Stimulated activated CD8-positive, alpha-beta memory T cell treated with anti-CD3 and anti-CD28 coated beads, Interleukin-4, amount 100 ng/mL, for 48 hours (primary cell): ENCODE measurements around the gene PROSER3.
"Not testable (repeated sequence)": the region's sequence is repeated elsewhere in the genome, so short reads cannot be mapped to it uniquely, and the experiment has no call there.

Experiments used
- DNase-seq: peaks from one replicate; pipeline ENCODE4 v3.0.0-alpha.2; 2020

PROSER3 gene

DNA sequence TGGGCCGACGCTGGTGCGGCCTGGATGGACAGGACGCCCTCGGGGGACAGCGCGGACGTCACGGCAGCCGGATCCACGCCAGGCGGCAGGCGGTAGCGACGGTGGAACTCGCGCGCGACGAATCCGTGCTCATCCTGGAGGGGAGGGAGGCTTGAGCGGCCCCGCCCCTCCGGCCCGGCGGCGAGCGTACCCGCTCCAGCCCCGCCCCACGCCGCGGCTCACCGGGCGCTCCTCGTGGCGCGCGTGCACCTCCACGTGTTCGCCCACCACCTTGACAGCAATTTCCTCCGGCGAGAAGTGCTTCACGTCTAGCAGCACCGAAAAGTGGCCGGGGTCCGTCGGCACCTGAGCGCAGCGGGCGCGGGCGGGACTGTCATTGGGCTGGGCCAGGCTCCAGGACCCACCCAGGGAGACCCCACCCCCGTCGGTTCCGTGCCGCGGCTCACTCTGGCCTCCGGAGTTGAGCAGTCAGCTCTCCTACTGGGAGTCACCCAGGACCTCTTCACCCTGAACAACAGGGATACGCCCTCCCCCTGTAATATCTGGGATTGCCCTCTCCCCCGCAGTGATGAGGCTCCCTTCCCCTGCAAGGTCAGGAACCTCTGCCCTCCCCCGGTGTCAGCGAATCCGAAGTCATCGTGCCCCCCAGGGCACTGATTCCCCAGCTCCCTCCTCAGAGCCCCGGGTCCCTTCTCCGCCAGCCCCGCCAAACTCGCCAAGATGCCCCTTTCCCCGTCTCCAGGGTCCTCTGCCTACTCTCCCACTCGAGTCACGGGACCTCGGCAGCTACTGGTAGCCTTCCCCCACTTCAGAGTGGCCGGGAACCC, 2.2 kb upstream of the PROSER3 start:
- peak; percentile 59 for DNase-seq

DNA sequence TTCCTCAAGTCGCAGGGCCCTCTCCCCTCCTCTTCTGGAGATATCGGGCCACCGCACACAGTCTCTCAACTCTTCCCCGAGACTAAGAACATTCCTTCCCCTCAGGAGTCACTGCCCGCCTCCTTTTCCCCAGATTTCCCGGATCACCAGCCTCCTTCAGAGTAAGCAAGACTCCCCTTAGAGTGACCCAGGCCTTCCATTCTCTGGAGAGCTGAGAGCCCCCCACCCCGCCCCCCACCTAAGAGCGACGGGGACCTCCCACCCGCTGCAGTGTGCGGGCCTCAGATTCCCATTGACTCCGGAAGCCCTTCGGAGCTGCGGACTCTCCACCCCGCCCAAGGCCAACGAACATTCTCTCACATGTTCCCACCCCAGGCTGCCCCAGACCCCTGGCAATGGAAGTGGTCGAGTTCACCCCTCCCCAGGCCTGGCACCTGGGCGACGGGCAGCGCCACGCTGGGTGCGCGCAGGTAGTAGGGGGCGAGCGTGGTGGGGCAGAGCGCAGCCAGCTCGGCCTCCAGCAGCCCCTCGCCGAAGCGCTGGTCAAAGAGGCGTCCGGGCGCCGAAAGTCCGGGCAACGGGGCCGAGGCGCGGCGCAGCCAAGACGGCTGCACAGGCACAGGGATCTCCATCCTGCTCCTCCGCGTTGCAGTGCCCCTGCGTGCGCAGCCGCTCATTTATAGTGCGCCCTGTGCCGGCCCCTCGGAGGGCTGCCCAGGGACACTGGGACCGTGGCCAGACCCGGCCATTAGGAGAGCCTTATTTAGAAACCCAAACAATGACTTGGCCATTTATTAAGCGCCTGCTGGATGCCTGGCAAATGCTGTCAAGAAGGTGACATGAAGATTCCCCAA, 1.4 kb upstream of the PROSER3 start, which contains the start of gene HSPB6:
HSPB6 (minus strand) TSS at position 653 of the 854 bp plus-strand sequence; CDS start at position 632, 21 bp downstream.
- no peak for DNase-seq

DNA sequence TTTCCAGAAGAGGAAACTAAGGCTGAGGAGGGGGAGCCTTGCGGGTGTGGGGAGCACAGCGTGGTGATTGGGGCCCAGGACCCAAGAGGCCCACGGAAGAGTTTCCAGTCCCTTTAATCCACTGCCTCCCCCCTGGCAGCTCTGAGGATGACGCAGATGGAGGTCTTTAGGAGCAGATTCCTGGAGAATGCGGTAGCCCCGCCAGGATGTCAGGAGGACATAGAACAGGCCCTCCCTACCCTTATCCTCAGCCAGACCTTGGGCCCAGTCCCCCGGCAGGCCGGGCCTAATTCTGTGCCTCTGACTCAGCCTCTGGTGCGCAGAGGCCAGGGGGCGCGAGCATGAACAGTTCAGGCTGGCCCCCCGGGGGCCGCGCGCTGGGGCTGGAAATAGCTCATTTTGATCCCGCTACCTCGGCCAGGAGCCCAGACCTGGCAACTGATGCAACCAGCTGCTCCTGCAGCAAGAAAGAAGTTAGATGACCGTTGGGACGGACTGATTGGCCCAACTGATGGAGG, 686 bp upstream of the PROSER3 start:
- peak; percentile 58 for DNase-seq

DNA sequence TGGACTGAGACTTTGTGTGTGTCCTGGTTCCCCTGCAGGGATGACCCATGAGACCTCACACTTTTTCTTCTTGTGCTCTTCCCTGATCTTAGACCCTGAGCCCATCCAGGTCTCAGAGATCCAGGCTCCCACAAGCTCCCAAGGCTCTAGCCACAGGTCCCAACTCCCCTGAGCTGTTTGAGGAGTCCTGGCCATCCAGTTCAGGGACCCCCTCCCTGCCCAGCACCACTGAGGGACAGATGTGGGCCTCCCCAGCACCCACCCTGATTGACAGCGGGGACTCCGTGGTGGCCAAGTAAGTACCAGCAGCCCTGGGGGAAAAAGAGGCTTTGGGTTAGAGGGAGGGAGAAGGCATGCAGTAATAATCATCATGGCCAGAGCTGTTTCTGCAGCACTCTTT, 1.7 kb downstream of the PROSER3 start:
- no peak for DNase-seq

DNA sequence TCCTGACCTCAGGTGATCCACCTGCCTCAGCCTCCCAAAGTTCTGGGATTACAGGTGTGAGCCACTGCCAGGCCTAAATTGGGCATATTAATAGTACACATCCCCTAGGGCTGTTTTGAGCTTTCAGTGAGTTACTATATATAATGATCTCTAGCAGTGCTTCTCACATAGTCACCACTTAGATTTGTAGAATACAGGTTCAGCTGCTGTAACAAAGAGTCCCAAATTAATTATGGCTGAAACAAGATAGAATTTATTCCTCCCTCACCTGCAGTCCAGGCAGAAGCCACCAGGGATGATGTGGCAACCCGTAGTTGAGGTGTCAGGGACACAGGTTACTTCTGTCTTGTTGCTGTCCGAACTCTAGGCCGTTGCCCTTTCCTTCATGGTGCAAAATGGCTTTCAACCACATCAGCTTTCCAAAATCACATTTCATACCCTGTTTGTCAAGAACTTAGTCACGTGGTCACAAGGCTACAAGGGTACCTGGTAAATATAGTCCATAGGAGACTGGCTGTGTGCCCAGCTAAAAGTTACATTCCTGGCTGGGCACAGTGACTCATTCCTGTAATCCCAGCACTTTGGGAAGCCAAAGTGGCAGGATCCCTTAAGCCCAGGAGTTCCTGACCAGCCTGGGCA, 2.9 kb downstream of the PROSER3 start:
- no peak for DNase-seq

DNA sequence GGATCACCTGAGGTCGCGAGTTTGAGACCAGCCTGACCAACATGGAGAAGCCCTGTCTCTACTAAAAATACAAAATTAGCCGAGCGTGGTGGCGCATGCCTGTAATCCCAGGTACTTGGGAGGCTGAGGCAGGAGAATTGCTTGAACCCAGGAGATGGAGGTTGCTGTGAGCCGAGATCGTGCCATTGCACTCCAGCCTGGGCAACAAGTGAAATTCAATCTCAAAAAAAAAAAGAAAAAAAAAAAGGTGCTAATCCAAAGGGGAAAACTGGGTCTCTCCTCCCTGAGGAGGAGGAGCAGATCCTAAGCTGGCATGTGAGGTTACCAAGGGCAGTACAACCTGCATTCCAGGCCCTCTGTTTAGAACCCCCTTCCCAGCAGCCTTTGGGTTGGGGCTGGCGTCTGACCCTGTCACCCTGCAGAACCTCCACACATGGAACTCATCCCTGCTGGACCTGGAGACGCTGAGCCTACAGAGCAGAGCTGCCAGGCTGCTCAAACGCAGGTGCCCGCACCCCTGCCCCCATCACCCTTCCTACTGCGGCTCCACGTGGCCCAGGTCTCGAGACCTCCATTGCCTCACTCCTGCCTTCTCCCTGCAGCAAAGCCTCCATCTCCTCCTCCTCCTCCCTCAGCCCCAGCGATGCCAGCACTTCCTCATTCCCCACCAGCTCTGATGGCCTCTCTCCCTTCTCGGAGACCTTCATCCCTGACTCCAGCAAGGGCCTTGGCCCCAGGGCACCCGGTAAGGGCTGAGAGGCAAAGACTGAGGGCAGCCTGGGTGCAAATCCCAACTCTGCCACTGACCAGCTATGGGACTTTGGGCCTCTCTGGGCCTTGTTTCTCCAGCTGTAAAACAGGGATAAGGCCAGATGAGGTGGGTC, 6.7 kb downstream of the PROSER3 start:
- DNase-seq = no peak

DNA sequence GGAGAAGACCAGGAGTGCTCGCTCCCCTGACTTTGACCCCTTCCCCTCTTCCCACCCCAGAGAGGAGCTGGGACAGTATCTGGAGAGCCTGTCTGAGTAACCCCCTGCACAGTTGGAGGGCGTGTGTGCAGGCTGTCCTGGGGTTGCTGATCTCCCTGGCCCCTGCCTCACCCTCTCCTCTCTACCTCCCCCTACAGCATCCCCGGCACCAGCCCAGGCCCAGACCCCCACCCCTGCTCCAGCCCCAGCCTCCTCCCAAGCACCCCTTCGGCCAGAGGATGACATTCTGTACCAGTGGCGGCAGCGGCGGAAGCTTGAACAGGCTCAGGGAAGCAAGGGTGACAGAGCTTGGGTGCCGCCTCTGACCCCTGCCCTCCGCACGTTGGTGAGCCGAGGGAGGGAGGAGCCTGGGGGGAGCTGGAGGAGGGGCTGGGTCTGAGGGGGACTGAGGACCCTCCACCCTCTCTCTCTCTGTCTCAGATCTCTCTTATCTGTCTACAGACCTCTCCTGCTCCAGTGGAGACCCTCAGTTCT, 8.7 kb downstream of the PROSER3 start:
- DNase-seq = no peak

DNA sequence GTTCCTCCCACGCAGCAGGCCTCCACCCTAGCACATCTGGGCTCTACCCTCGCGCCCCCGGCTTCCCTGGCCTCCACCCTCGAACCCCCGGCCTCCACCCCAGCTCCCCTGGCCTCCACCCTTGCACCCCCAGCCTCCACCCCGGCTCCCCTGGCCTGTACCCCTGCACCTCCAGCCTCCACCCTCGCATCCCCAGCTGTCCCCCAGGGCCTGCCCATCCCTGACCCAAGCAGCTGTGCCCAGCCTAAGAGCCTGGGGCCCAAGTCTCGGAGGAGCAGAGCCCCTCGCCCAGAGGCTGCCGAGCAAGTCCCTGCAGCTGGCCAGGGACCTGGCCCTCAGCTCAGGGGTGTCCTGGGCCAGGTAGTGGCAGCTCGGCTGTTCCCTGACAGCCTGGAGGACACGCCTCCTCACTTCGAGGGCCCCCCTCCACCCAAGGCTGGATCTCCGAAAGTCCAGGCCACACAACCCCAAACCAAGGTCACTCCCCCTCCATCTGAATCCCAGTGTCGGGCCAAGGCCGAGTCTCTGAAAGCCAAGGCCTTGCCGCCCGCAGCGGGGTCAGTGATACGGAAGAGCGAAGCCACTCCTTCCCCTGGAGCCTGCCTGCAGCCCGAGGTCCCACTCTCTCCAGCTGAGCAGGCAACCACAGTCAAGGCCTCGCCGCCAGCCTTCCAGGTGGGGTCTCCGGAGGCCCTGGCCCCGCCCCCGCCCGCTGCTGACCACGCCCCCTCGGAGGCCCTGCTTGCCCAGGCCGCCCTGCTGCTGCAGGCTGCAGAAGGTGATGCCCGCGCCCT, 9.5 kb downstream of the PROSER3 start:
- no peak for DNase-seq

DNA sequence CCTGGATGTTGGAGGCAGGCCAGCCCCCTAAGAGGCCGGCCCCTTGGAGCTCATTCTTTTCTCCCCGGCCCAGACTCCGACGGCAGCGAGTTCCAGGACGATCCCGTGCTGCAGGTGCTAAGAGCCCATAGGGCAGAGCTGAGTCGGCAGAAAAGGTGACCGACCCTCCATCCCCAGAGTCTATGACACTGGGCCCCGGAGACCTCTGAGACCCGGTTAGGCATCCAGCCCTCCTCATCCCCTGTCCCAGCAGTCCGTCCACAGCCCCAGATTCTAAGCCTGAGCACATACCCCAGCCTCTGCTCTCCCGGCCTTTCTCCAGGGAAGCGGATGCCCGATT, 10.1 kb downstream of the PROSER3 start:
- no peak for DNase-seq

DNA sequence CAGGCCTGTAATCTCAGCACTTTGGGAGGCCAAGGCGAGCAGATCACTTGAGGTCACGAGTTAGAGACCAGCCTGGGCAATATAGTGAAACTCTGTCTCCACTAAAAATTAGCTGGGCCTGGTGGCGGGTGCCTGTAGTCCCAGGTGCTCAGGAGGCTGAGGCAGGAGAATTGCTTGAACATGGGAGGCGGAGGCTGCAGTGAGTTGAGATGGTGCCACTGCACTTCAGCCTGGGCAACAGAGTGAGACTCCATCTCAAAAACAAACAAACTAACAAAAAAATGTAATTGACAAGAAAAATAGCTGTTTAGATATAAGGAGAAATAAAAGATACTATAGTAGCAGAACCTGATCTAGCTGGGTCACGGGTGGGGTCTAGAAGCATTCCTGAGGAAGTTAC, 14.4 kb downstream of the PROSER3 start:
- DNase-seq = not testable (repeated sequence)

DNA sequence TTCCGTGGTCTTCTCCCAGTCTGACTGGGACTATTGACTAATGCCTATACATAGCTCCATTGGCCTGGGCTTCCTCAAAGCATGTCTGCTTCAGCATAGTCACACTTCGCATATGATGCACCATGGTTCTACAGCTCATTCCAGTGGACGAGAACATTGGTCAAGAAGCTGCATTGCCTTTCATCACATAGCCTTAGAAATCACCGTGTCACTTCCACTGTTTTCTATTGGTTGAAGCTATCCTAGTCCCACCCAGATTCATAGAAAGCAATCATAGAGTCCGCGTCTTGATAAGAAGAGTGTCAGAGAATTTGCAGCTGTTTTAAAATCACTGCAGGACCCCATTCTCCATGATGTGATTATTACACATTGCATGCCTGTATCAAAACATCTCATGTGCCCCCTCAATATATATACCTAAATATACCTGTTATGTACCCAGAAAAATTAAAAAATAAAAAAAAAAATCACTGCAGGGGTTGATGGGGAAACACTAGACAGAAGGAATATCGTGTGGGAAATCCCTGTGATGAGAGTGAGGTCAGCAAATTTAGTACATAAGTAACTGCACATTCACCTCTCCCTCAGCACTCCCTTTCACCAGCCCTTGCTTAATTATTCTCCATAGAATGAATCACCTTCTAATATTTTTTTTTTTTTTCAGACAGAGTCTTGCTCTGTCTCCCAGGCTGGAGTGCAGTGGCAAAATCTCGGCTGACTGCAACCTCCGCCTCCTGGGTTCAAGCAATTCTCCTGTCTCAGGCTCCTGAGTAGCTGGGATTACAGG, 15.2 kb downstream of the PROSER3 start:
- DNase-seq = no peak

DNA sequence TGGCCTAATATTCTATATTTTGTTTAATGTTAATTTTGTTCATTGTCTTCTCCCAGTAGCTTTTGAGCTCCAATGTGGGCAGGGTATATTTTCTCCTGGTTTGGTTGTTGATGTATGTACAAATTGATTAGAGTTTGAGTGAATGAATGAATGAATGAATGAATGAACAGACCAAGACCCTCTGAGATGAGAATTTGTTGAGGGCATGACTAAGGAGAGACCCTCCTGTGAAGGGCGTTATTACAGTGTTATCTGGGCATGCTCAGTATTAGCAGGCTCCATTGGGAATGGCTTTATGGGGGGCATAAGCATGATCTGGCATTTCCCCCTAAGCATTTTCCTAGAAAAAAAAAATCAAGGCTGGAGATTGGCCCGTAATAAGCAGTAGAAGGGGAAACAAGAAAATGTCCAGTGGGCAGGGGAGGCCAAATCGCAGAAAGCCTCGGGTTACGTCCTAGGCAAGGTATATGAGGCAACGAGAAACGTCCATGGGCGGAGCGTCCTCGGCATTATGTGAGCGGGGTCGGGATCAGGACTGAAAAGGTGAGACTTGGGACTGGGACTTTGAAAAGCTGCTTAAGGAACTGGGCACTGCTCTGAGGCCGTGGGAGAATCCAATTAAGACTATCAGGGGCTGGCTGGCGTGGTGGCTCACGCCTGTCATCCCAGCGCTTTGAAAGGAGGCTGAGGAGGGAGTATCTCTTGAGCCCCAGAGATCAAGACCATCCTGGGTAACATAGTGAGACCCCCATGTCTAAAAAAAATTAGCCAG, 16.5 kb downstream of the PROSER3 start:
- DNase-seq = no peak

DNA sequence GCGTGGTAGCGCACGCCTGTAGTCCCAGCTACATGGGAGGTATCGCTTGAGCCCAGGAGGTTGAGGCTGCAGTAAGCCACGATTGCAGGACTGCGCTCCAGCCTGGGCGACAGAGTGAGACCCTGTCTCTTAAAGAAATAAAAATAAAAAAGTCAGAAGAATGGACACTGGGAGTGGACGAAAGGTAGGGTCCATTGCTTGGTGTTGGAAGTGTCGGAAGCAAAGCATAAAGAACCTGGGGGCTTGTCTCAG, 17.0 kb downstream of the PROSER3 start:
- DNase-seq = no peak

DNA sequence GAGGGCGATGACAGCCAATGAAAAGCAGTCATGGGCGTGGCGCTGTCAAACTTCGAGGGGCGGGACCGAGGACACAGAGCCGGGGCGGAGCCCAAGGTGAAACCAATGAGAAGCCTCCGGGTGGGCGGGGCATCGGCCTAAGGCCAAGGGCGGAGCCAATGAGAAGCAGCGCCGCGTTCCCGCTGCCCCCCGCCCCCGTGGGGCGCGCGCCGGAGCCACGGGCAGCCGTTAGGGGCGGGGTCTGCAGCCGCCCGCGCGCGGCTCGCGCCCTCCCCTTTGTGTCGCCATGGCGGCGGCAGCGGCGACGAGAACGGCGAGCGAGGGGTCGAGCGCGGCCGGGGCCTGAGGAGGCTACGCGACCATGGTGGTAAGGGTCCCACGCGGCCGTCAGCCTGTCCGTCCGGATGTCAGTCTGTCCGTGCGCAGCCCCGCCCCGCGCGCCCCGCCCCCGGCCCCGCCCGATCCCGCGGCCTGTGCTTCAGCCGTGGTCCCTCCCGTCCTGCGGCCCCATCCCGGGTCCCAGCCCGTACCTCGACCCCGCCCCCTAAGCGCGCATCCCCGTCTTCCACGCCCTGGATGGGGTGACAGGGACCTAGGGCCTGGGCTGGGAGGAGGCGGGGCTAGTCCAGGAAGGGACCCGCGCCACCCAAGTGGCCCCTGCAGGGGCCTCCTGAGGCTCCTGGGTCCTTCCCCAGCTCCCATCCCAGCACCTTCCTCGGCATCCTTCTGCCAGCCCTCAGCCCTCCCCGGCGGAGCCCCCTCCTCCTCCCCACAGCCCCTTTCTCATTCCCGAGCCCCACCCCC, 17.5 kb downstream of the PROSER3 start, which contains the start of gene ARHGAP33:
ARHGAP33 (plus strand) TSS at position 267 of the 804 bp plus-strand sequence; CDS start at position 362, 95 bp downstream.
- DNase-seq = peak; percentile 100

DNA sequence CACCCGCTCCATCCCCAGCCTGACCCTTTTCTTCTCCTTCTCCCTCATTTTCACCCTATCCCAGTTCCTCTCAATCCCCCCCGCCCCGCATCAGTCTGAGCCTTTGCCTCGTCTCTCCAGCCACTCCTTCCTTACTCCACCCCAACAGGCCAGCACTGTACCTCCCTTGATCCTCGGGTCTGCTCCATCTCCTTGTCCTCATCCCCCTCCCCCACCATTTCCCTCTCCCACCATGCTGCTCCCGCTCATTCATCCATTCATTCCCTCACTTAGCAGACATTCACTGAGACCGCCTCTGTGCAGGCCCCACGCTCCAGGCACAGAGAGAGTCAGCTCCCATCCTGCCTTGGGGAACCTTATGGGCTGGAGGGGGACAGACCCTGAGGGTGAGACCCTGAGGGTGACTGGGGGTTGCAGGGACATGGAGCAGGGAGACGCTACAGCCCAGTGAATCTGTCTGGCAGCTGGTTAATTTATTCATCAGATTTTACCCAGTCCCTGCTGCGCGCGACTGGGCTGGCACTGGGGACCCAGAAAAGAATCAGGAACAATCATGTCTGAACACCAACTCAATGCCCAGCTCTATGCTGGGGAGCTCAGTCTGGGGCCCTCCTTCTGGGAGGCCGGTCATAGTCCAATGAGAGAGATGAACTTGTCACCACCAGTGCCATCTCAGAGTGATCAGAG, 18.3 kb downstream of the PROSER3 start:
- no peak for DNase-seq

DNA sequence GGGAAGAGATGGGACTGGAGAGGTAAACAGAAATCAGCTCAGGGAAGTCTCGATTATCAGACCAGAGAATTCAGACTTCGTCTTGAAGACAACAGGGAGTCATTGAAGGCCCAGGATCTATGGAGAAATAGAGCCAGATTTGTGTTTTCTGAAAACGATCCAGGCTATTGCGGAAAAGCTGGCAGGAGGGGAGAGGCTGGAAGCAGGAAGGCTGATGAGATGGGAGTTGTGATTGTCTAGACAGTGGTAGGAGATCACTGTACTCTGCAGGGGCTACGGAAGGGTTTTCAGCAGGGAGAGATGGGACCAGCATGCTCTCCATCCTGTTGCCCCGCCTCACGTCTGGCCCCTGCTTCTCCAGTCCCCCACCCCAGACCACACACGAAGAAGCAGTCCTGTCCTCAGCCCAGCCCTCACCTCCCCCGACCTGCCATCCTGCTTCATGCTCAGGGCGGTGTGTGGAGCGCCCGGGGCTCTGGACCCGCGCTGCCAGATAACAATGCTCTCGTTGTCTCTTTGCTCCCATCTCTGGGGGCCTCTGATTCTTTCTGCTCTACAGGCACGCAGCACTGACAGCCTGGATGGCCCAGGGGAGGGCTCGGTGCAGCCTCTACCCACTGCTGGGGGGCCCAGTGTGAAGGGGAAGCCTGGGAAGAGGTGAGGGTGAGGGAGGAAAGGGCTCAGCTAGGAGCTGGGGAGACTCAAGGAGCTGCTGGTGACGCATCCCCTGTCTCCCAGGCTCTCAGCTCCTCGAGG, 19.3 kb downstream of the PROSER3 start:
- no peak for DNase-seq

DNA sequence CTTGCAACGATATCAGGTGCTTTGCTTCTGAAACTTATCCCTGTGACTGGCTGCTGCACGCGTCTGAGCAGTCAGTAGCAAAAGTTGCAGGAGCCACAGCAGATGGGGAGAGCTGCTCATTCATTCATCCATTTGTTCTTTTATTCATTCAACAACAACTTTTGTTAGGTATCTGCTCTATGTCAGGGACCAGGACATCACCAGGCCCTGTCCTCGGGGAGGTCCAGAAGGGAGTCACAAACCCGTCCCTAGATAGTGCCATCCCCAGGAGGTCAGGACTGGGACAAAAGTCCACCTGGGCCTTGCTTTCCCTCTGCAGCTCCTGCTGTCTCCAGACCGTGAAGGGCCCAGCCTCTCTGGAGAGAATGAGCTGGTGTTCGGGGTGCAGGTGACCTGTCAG, 20.0 kb downstream of the PROSER3 start:
- DNase-seq = no peak
